DMS 273 (cell line): ENCODE results near the gene PCBP1.
"Not testable (repeated sequence)": the region's sequence is repeated elsewhere in the genome, so short reads cannot be mapped to it uniquely, and the experiment has no call there.

Experiments used
- DNase-seq: peaks from one replicate; lab custom pipeline; 2025; ENCODE audit not compliant: unreplicated experiment; lab: John Stamatoyannopoulos, UW

Gene PCBP1

GRCh38 chr2:70080610-70081200 lies 6.6 kb upstream of the PCBP1 start:
- peak; percentile 32 for DNase-seq

DNA sequence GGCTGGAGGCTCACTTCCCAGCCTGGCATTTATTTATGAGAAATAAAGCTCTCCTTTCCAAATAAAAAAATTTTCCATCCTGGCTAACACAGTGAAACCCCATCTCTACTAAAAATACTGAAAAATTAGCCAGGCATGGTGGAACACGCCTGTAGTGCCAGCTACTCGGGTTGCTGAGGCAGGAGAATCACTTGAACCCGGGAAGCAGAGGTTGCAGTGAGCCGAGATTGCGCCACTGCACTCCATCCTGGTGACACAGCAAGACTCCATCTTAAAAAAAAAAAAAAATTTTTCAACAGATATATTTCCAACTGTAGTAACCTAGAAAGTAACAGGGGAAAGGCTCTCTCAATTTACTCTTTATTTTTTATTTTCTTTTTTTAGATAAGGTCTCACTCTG lies 6.1 kb upstream of the PCBP1 start:
- no peak for DNase-seq

DNA sequence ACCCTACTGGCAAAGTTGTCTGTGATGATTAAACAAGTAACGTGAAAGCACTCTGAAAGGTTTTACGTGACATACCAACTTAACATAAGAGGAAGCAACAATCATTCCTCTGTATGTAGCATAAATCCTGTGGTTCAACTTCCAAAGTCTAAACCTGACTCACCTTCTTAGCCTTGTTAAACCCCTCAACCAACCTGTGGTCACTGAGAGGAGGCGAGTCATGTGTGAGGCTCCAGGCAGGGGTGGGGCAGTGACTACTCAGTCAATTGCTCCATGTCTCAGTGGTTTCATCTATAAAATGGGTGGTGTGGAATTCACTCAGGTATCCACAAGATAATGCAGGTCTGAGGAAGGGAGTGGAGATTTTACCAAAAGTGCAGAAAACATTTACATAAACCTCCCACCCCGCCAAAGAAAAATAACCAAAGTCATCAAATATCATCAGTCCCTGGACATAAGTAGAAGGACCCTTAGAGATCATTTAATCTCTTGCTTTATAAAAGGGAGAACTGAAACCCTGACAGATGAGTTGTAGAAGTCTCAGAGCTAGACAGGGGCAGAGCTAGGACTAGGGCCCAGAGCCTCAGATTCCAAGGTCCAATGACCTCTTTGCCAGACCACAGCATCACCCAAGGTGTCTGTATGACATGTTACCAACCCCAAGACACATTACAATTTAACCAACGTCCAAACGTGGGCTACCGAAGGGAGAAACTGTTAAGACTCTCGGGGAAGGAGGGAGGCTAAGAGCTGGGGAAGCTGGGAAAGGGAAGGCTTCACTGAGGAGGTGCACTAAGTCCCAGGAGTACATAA lies 3.7 kb upstream of the PCBP1 start:
- DNase-seq: no peak

DNA sequence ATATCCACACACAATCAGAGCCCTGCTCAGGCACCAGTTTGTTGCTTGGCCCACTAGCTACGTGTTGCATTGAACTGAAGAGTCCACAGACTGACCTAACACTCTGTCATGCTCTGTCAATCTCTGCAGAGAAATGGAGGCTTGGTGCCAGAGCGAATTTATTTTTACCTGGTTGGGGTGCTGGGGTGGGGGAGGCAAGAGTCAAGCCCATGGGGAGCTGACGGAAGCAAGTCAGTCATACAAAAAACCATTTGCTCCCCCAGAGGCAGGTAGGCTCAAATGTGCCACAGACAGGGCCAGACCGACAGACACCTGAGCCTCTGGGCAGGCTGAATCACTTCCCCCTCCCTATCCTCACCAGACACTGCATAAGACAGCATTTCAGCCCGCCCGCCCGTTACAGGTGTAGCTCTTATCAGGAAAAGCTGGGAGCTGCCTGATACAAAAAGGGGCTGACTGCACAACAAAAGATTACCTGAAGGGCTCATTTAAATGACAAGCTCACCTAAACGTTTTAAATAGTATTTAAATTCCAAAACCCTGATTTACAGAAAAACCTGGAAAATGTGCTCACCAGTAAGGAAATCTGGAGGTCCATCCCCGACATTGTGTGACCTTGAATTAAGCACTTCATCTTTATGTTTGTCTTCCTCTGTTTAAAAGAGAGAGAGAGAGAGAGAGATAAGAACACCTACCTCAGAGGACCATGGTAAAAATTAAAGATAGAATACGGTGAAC lies 2.1 kb upstream of the PCBP1 start:
- no peak for DNase-seq

- DNase-seq: no peak
These were observed 1.5 kb upstream of the PCBP1 start for GRCh38 chr2:70085711-70086277.

GRCh38 chr2:70086278-70086837 lies 919 bp upstream of the PCBP1 start:
- peak; percentile 88 for DNase-seq

DNA sequence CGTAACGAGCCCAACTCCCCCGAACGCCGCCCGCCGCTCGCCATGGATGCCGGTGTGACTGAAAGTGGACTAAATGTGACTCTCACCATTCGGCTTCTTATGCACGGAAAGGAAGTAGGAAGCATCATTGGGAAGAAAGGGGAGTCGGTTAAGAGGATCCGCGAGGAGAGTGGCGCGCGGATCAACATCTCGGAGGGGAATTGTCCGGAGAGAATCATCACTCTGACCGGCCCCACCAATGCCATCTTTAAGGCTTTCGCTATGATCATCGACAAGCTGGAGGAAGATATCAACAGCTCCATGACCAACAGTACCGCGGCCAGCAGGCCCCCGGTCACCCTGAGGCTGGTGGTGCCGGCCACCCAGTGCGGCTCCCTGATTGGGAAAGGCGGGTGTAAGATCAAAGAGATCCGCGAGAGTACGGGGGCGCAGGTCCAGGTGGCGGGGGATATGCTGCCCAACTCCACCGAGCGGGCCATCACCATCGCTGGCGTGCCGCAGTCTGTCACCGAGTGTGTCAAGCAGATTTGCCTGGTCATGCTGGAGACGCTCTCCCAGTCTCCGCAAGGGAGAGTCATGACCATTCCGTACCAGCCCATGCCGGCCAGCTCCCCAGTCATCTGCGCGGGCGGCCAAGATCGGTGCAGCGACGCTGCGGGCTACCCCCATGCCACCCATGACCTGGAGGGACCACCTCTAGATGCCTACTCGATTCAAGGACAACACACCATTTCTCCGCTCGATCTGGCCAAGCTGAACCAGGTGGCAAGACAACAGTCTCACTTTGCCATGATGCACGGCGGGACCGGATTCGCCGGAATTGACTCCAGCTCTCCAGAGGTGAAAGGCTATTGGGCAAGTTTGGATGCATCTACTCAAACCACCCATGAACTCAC lies 673 bp downstream of the PCBP1 start:
- peak; percentile 95 for DNase-seq

- DNase-seq: no peak
These were observed 1.4 kb downstream of the PCBP1 start for GRCh38 chr2:70088598-70089219.

GRCh38 chr2:70089220-70089982 lies 2.1 kb downstream of the PCBP1 start:
- DNase-seq: peak; percentile 72

- no peak for DNase-seq
These were observed 2.8 kb downstream of the PCBP1 start for GRCh38 chr2:70089983-70090525.

DNA sequence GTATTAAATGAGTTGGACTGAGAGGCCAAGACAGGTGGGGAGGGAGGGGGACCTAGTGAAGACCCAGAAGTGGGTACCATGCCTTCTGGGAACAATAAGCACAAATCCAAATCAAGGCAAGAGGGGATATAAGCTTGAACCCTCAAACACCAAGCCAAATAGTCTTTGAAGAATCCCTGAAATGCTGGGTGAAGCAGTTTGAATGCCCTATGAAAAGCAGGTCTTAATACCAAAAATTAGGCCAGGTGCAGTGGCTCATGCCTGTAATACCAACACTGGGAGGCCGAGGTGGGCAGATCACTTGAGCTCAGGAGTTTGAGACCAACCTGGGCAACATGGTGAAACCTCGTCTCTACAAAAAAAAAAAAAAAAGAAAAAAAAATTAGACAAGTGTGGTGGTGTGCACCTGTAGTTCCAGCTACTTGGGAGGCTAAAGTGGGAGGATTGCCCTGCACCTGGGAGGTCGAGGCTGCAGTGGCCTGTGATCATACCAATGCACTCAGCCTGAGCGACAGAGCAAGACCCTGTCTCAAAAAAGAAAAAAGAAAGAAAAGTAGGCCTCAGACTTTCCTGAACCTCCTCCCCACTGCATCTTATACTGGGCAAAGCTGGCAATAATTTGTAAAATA lies 3.5 kb downstream of the PCBP1 start:
- DNase-seq: no peak

DNA sequence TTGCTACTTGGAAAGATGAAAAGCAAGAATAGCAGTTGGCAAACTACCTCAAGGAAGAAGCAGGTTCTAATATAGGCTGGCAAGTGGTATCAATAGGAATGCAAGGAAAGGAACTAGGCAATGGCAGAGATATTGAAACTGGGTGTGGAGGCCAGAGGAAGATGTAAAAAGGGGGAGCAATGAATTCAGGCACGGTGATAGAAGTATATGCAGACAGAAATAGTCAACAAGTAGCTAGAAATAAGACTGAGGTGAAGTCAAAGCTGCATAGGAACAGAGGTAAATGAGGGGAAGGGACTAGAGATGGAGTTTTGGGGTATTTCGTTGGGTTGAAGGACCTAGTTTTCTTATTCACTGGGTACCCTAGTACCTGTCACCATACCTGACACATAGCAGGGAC lies 4.1 kb downstream of the PCBP1 start:
- DNase-seq: no peak

DNA sequence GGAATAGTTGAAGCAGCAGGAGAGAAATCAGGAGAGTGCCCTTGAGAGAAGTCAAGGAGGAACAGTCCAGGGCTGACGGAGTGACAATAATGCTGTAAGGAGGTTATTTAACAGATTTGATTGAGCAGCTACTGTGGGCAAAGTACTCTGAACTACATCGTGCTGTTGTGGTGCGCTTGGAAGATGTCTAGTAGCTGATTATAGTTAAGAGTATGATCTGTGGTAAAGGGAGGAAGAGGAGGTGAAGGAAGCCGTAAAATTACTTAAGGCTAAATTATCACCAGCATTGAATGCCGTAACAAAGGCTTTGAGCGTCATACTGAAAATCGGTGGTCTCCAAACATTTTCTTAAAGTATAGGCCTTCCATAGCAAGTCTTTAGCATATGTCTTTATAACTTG lies 4.5 kb downstream of the PCBP1 start:
- no peak for DNase-seq

GRCh38 chr2:70092576-70093243 lies 5.4 kb downstream of the PCBP1 start:
- not testable (repeated sequence) for DNase-seq

GRCh38 chr2:70094171-70094977 lies 7.1 kb downstream of the PCBP1 start:
- no peak for DNase-seq

DNA sequence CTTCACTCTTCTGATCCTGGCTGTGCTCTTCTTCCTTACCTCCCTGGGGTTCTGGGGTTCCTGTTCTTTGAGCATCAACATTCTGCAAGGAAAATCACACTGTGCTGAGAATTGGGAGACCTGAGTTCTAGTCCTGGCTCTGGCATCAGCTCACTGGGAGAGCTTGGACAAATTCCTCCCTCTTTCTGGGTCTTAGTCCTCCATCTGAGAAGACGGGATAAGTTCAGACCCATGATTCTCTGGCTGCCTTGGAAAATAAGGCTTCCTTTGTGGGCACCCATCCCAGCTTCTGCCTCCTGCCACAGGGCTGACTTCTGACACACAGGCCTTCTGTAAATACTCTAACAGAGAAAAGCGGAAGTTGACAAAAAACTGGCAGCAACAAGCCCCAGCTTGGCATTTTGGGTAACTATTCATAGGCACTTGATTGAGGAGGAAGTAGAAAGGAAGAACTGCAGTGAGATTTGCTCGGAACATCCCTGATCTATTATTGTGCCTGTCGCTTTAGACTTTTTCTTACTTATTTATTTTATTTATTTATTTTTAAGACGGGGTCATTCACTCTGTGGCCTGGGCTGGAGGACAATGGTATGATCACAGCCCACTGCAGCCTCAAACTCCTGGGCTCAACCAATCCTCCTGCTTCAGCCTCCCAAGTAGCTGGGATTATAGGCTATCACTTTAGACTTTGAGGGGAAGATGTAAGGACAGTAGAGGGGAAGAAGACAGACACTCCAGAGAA lies 7.9 kb downstream of the PCBP1 start:
- DNase-seq: no peak
